H1 (cell line): Measurements from ENCODE around the gene JAG2. TPM values are rescaled to one million over a fixed set of nuclear protein-coding genes. Genes with fewer than 3 reads are reported as not detected.

Experiments used
- CTCF ChIA-PET: fragments of 300-600 bp; sonication (Branson Sonifier 250); formaldehyde crosslinking; loops from one replicate; lab custom pipeline; 2021; ENCODE audit not compliant: partially characterized antibody; lab: Charles Lee
- POLR2A ChIA-PET: fragments of 300-600 bp; sonication (Branson Sonifier 250); formaldehyde crosslinking; loops from one replicate; lab custom pipeline; 2021; ENCODE audit warnings: inconsistent platforms; ENCODE audit not compliant: partially characterized antibody; lab: Charles Lee
- DNase-seq, 2 experiments: peaks; one replicate each; pipeline versions ENCODE4 v3.0.0 to v3.0.0-alpha.2; 2010 to 2022; ENCODE audit warnings: low spot score in 2 of 2, low read depth in 1 of 2, mixed read lengths in 1 of 2
- FAIRE-seq: peaks from 2 replicates; lab custom pipeline; 2011; peaks lifted over from hg19 to GRCh38; lab: Jason Lieb, UNC
- H2AFZ ChIP-seq: 2 replicates; pipeline ENCODE4 v1.8.1; 2012; ENCODE audit warnings: low read length, inconsistent platforms
- H2AK5ac ChIP-seq: 2 replicates; pipeline ENCODE4 v1.6.1; 2013; ENCODE audit warnings: low read depth, low read length
- H2BK120ac ChIP-seq: replicated peaks from 2 replicates; pipeline ENCODE3; 2013; ENCODE audit warnings: low read depth, low read length, inconsistent platforms
- H2BK12ac ChIP-seq: 2 replicates; pipeline ENCODE4 v1.6.1; 2013; ENCODE audit warnings: low read depth, low read length
- H2BK15ac ChIP-seq: 2 replicates; pipeline ENCODE4 v1.6.1; 2013; ENCODE audit warnings: low read length
- H2BK20ac ChIP-seq: 2 replicates; pipeline ENCODE4 v1.6.1; 2013; ENCODE audit warnings: low read length
- H2BK5ac ChIP-seq: 2 replicates; pipeline ENCODE4 v1.6.1; 2013; ENCODE audit warnings: low read depth, low read length
- H3K14ac ChIP-seq: 2 replicates; pipeline ENCODE4 v1.6.1; 2013; ENCODE audit warnings: inconsistent platforms; ENCODE audit not compliant: insufficient read length
- H3K18ac ChIP-seq: 2 replicates; pipeline ENCODE4 v1.6.1; 2013; ENCODE audit warnings: low read length; ENCODE audit errors: extremely low read depth
- H3K23ac ChIP-seq: 2 replicates; pipeline ENCODE4 v1.6.1; 2013; ENCODE audit warnings: inconsistent platforms; ENCODE audit not compliant: insufficient read length
- H3K23me2 ChIP-seq: 2 replicates; pipeline ENCODE4 v1.6.1; 2013; ENCODE audit warnings: low read depth, low read length
- H3K27ac ChIP-seq: 2 replicates; pipeline ENCODE4 v1.6.1; 2011; ENCODE audit warnings: low read depth, low read length, inconsistent platforms
- H3K27me3 ChIP-seq, 4 experiments: replicated peaks in 1 of 4; 1 replicate in 1 of 4; 2 replicates in 3 of 4; pipeline versions ENCODE4 v1.6.1 to v1.8.1; 2011 to 2013; ENCODE audit warnings: low read length in 3 of 4, mild to moderate bottlenecking in 3 of 4, inconsistent platforms in 2 of 4, mixed read lengths in 2 of 4, moderate library complexity in 1 of 4; ENCODE audit not compliant: control insufficient read depth in 3 of 4, insufficient read depth in 3 of 4; ENCODE audit errors: extremely low read depth in 1 of 4
- H3K36me3 ChIP-seq, 4 experiments: 2 replicates each; pipeline versions ENCODE4 v1.6.1 to v1.8.1; 2011 to 2013; ENCODE audit warnings: mild to moderate bottlenecking in 4 of 4, low read length in 3 of 4, moderate library complexity in 2 of 4, control low read depth in 1 of 4, inconsistent platforms in 1 of 4; ENCODE audit not compliant: insufficient read depth in 4 of 4, control insufficient read depth in 2 of 4
- H3K4ac ChIP-seq: replicated peaks from 2 replicates; pipeline ENCODE3; 2013; ENCODE audit warnings: low read length, low read depth, mixed read lengths, inconsistent platforms; ENCODE audit not compliant: insufficient read length
- H3K4me1 ChIP-seq, 4 experiments: replicated peaks in 1 of 4; 1 replicate in 1 of 4; 2 replicates in 3 of 4; pipeline versions ENCODE4 v1.6.1 to v1.8.1; 2011 to 2013; ENCODE audit warnings: low read length in 3 of 4, inconsistent platforms in 2 of 4, mixed read lengths in 1 of 4; ENCODE audit not compliant: insufficient read depth in 4 of 4, control insufficient read depth in 3 of 4
- H3K4me2 ChIP-seq, 2 experiments: 2 replicates each; pipeline versions ENCODE4 v1.6.1 to v1.8.1; 2011 to 2013; ENCODE audit warnings: low read depth in 2 of 2, low read length in 2 of 2, control low read depth in 1 of 2, inconsistent platforms in 1 of 2, mild to moderate bottlenecking in 1 of 2; ENCODE audit not compliant: insufficient read depth in 1 of 2
- H3K4me3 ChIP-seq, 4 experiments: fragments of 200-600, 300-600 bp in 1 of 4; sonication (generic), shearing (Covaris generic), sonication (Bioruptor Twin) in 1 of 4; 2 replicates each; pipeline versions ENCODE4 v1.5.1 to v1.8.1; 2011 to 2016; ENCODE audit warnings: low read length in 4 of 4, low read depth in 3 of 4, control low read depth in 2 of 4, inconsistent platforms in 2 of 4, mild to moderate bottlenecking in 2 of 4, mixed read lengths in 1 of 4, moderate library complexity in 1 of 4; ENCODE audit not compliant: insufficient read depth in 2 of 4; ENCODE audit errors: extremely low read depth in 1 of 4
- H3K56ac ChIP-seq: replicated peaks from 2 replicates; pipeline ENCODE3; 2013; ENCODE audit warnings: low read depth, mild to moderate bottlenecking, mixed read lengths, low read length, inconsistent platforms; ENCODE audit not compliant: insufficient read length
- H3K79me1 ChIP-seq: 2 replicates; pipeline ENCODE4 v1.6.1; 2013; ENCODE audit warnings: low read depth, low read length, control low read depth
- H3K79me2 ChIP-seq, 2 experiments: 2 replicates each; pipeline versions ENCODE4 v1.6.1 to v1.8.1; 2012 to 2013; ENCODE audit warnings: low read length in 2 of 2, mild to moderate bottlenecking in 2 of 2, inconsistent platforms in 1 of 2; ENCODE audit not compliant: insufficient read depth in 2 of 2, control insufficient read depth in 1 of 2
- H3K9ac ChIP-seq, 4 experiments: replicated peaks in 1 of 4; 1 replicate in 1 of 4; 2 replicates in 3 of 4; pipeline versions ENCODE4 v1.6.1 to v1.8.1; 2011 to 2013; ENCODE audit warnings: low read depth in 3 of 4, low read length in 3 of 4, control low read depth in 2 of 4, mild to moderate bottlenecking in 2 of 4, moderate library complexity in 2 of 4, inconsistent platforms in 1 of 4; ENCODE audit errors: extremely low read depth in 1 of 4
- H3K9me3 ChIP-seq, 2 experiments: 2 replicates each; pipeline versions ENCODE4 v1.6.1 to v1.8.1; 2012 to 2013; ENCODE audit warnings: mild to moderate bottlenecking in 2 of 2, moderate library complexity in 2 of 2, control low read depth in 1 of 2, inconsistent platforms in 1 of 2, low read depth in 1 of 2, low read length in 1 of 2, mixed read lengths in 1 of 2; ENCODE audit not compliant: insufficient read depth in 2 of 2
- H4K20me1 ChIP-seq, 2 experiments: replicated peaks in 1 of 2; 2 replicates each; pipeline versions ENCODE3 to v1.8.1; 2011 to 2013; ENCODE audit warnings: inconsistent platforms in 2 of 2, low read length in 2 of 2, mild to moderate bottlenecking in 1 of 2; ENCODE audit not compliant: insufficient read depth in 2 of 2, control insufficient read depth in 1 of 2
- H4K5ac ChIP-seq: 2 replicates; pipeline ENCODE4 v1.6.1; 2013; ENCODE audit warnings: low read length, low read depth, mixed read lengths, inconsistent platforms; ENCODE audit not compliant: insufficient read length
- H4K8ac ChIP-seq: 2 replicates; pipeline ENCODE4 v1.8.0; 2013; ENCODE audit warnings: mild to moderate bottlenecking, moderate library complexity, low read length, inconsistent platforms; ENCODE audit not compliant: insufficient read depth; ENCODE audit errors: extremely low read depth
- H4K91ac ChIP-seq: replicated peaks from 2 replicates; pipeline ENCODE3; 2013; ENCODE audit warnings: low read length, mixed read lengths, inconsistent platforms; ENCODE audit not compliant: insufficient read length
- BACH1 ChIP-seq: IDR thresholded peaks from 2 replicates; pipeline ENCODE4 v1.6.1; 2012; ENCODE audit warnings: low read length, improper control_type of control experiment
- BRCA1 ChIP-seq: IDR thresholded peaks from 2 replicates; pipeline ENCODE4 v1.6.1; 2012; ENCODE audit warnings: low read depth, low read length, improper control_type of control experiment
- CBX8 ChIP-seq: fragments of 300-800, 300-1000 bp; sonication (generic); IDR thresholded peaks from 2 replicates; pipeline ENCODE4 v1.7.1; 2016; ENCODE audit warnings: low read depth, low read length, borderline replicate concordance
- MAFK ChIP-seq: IDR thresholded peaks from 2 replicates; pipeline ENCODE4 v1.6.1; 2012; ENCODE audit warnings: low read depth, mild to moderate bottlenecking, improper control_type of control experiment, low read length
- WGBS, 2 experiments: shearing (Covaris generic) in 1 of 2; methylation state at CpG; one replicate each; pipeline versions ENCODE4 v1.1.6 to v1.1.7; 2013 to 2015; ENCODE audit warnings: low lambda C conversion rate in 2 of 2, mixed read lengths in 2 of 2, inconsistent platforms in 1 of 2, low coverage in 1 of 2, missing lambda C conversion rate in 1 of 2; ENCODE audit not compliant: insufficient replicate concordance in 2 of 2, insufficient coverage in 1 of 2, insufficient read length in 1 of 2; ENCODE audit errors: extremely low coverage in 1 of 2, missing lambda C conversion rate in 1 of 2; 5-methylcytosine and 5-hydroxymethylcytosine counted together
- polyA plus RNA-seq, 7 experiments: library from polyadenylated mRNA; depleted of rRNA in 3 of 7; stranded (reverse) in 5 of 7; unstranded in 2 of 7; fragments of >200 nt in 5 of 7; fragments of 200-250 nt in 2 of 7; gene quantifications; 1 replicate in 5 of 7; 2 replicates in 1 of 7; 4 replicates in 1 of 7; pipeline versions ENCODE4 v1.2.1 to v1.2.3, GENCODE V29; 2011 to 2013; ENCODE audit warnings: missing spikeins in 2 of 7, mixed read lengths in 2 of 7
- total RNA-seq: library from RNA; stranded (reverse); fragmentation: NEBNext Ultra II Directional; extraction: Animal tissue kit (Norgen Biotek cat#: 25700); gene quantifications from 2 replicates; pipeline ENCODE4 v1.2.1, GENCODE V29; 2021
- TF ChIP-seq, protein P1 (sequence below): IDR thresholded peaks from 2 replicates; pipeline ENCODE4 v1.6.1; 2011; ENCODE audit warnings: low read length, improper control_type of control experiment

Gene JAG2
- total and polyA plus RNA-seq, 2 of the 8 experiments (the other 6 are each of a cell fraction or from before 2014, with no cell fraction given), result 2.8 to 6.2 TPM

GRCh38 chr14:105166571-105167302 lies 1.8 kb downstream of the JAG2 start:
- Histone ChIP-seq H3K4me3 (peak overlapping the region in 1 of 4 experiments; percentile 5; a peak in 2 of 8 replicates), H2BK5ac (no peak overlapping the region), H3K4me1 (peaks cover 0 to 6% (median 3%) of the 10 kb centered on the region in 4 experiments; a peak in 6 of 7 replicates), H3K9ac (no peak overlapping the region; a peak in 1 of 7 replicates), H3K79me1 (peaks cover 5% of the 10 kb centered on the region), H3K27ac (no peak overlapping the region), H3K23me2 (peaks cover 4% of the 10 kb centered on the region; the same call in 1 of the 2 replicates), H3K4me2 (peak overlapping the region in 1 of 2 experiments; percentile 81; a peak in 2 of 4 replicates), H3K4ac (peak overlapping the region; percentile 11), H3K27me3 (peaks cover 9 to 26% (median 18%) of the 10 kb centered on the region in 4 experiments), H4K5ac (no peak overlapping the region), H3K14ac (no peak overlapping the region), H2AFZ (no peak overlapping the region), H3K23ac (no peak overlapping the region), H2BK15ac (peak overlapping the region; percentile 29; the same call in 1 of the 2 replicates), H3K79me2 (no peaks in the 10 kb centered on the region), H3K36me3 (no peaks in the 10 kb centered on the region), H4K8ac (no peak overlapping the region; the same call in 1 of the 2 replicates), H2BK20ac (no peak overlapping the region), H3K18ac (peak overlapping the region; percentile 48), H2AK5ac (peak overlapping the region; percentile 75; the same call in 1 of the 2 replicates), H2BK12ac (0 out of 2 replicates have a peak overlapping the region, but pooled peaks have one; percentile 9), H4K20me1 (peaks cover 7 to 22% of the 10 kb centered on the region in 2 experiments), H4K91ac (peak overlapping the region; percentile 54), H3K56ac (no peak overlapping the region), H2BK120ac (no peak overlapping the region), H3K9me3 (no peaks in the 10 kb centered on the region)
- ChIA-PET CTCF (interaction anchor here (0.8 to 2.2 kb wide), 9 partner anchors 10 to 108 kb away, joined by 3 to 12 read pairs (median 3); no protein-coding TSS in a partner anchor), POLR2A (interaction anchor here (1.5 kb wide), 1 partner anchor 13 kb away, joined by 3 read pairs; no protein-coding TSS in a partner anchor)
- FAIRE-seq (no peak), DNase-seq (no peak)
- WGBS, 2 experiments, result 86% methylated on average over 21 of the region's 22 CpGs; no CpG with 5 or more reads in 1 of the 2 experiments
- TF ChIP-seq BACH1 (no peak), MAFK (no peak), CBX8 (no peak), BRCA1 (no peak)
- TF ChIP-seq, protein P1, sequence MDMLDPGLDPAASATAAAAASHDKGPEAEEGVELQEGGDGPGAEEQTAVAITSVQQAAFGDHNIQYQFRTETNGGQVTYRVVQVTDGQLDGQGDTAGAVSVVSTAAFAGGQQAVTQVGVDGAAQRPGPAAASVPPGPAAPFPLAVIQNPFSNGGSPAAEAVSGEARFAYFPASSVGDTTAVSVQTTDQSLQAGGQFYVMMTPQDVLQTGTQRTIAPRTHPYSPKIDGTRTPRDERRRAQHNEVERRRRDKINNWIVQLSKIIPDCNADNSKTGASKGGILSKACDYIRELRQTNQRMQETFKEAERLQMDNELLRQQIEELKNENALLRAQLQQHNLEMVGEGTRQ, result no peak
